ENCODE results near the gene SMIM12.

The SMIM12 gene, protein sequence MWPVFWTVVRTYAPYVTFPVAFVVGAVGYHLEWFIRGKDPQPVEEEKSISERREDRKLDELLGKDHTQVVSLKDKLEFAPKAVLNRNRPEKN

DNA sequence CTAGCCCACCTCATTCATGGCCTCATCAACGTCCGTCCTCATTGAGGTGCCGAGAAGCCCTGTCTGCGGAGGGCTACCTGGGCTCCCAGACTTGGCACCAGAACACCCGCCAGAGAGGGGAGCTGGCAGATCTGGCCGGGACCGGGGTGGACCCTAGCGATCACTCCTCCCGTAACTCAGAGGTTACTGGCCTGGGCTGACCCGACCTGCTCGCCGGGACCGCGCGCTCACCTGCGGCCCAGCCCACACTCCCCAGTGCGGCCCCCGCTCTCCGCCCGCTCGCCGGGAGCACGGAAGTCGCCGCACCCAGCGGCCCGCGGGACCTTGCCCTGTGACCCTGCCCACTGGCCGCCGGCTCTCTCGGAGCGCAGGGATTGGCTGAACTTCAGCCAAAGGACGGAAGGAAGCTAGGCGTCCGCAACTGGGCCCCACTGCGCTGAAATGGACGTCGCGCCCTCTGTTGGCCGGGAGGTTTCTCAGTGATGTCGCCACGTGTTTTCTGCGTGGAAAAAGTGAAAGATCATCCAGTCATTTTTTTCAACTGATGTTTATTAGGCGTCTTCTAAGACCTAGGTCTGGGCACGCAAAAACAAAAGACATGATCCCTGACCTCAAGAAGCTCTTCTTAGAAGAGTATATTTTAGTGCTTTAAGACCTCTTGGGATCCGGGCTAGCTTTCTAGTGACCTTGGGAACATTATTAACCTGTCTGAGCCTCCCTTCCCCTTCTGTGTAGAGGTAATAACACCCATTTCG, at the start of gene SMIM12:
TSS of gene SMIM12 (minus strand) at position 304 of the 755 bp plus-strand sequence. CDS start 3,772 bp downstream, outside the sequence.
- peak; percentile 96 for DNase-seq

DNA sequence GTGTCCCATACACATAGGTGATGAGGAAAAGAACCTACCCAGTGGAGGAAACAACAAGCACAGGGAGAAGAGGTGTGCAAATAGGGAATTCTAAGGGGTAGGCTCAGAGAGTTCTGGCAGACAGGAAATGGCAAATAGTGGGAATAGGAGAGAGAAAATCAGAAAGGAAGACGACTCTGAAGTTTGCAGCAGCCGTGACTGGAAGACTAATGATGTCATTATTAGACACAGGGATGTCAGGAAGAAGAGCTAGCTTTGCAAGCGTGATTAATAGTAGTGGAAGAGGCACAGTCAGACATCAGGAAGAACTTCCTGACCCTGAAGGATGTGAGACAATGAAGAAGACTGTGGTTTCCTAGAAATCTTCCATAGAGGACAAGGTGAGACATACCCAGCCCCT, 48.8 kb upstream of the SMIM12 start:
- no peak for DNase-seq

DNA sequence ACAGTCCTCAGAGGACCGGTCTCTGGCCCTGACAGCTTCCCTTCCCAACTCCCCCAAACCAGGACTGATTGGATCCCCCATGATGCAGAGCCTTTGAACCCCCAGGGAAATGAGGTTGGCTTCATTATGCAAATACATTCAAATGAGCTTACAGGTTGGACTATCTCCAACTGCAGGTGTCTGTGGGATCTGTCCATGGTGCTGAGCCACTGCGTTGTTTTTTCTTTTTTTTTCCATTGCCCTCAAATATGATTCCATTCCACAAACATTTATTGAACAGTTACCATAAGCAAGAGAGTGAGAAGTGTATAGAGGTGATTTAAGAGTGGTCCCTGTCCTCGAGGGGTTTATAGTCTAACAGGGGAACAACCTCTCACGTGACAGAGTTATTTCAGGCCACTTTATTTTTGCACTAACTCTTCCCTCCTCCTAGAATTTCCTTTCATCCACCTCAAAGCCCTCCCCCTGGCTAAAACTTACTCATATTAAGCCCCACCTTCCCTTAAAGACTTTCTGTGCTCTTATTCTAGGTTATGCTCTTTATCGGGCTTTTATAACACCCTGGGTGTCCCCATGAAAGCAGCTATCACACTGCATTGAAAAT, 48.0 kb upstream of the SMIM12 start:
- no peak for DNase-seq

DNA sequence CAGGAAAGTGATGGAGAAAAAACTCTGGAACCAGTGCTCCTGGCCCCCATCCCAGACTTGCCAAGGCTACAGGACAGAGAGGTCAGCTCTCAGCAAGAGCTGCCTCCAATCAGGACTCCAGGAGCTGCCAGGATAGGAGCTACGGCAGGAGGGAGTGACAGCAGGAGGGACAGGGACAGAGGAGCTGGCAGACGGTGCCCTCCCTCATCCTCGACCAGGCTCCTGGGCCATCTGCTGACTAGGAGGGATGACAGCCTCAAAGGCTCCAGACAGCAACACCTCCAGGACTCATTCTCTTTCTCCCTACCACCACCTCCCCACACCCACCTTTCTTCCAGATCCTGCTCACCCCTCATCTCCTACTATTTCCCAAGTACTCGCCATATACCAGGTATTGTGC, 47.2 kb upstream of the SMIM12 start:
- no peak for DNase-seq

DNA sequence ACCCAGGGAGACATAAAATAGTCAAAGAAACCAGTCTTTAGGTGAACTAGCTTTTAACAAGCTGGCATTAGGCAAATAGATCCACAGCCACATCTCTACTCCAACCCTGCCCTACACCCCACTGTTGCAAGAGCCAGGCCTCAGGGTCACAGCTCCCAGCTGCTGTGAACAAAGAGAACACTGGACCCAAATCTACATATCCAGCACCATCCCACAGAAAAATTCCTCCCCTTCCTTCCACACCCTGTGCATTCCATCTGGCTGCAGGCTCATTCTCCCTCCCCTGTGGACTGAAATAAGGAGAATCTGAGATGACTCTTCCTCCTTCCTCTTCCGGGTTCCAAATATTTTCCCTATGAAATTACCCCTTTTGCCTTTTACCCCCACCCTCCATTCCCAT, 46.7 kb upstream of the SMIM12 start:
- DNase-seq, result no peak

DNA sequence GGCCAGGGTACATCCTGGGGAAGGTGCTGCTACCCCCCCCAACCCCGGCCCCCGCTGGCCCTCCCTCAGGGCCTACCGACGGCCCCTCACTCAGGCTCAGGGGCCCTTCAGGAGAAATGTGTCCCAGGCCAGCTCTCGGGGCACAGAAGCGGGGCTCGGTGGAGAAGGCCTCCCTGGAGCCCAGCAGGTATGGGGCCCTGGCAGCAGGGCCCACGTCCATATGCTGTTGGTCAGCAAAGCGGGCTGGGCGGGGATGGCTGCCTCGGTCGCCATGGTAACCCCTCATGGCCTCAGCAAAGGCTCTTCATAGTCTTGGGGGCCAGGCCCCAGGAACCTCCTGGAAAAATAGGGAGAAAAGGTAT, 45.5 kb upstream of the SMIM12 start:
- DNase-seq, result no peak

DNA sequence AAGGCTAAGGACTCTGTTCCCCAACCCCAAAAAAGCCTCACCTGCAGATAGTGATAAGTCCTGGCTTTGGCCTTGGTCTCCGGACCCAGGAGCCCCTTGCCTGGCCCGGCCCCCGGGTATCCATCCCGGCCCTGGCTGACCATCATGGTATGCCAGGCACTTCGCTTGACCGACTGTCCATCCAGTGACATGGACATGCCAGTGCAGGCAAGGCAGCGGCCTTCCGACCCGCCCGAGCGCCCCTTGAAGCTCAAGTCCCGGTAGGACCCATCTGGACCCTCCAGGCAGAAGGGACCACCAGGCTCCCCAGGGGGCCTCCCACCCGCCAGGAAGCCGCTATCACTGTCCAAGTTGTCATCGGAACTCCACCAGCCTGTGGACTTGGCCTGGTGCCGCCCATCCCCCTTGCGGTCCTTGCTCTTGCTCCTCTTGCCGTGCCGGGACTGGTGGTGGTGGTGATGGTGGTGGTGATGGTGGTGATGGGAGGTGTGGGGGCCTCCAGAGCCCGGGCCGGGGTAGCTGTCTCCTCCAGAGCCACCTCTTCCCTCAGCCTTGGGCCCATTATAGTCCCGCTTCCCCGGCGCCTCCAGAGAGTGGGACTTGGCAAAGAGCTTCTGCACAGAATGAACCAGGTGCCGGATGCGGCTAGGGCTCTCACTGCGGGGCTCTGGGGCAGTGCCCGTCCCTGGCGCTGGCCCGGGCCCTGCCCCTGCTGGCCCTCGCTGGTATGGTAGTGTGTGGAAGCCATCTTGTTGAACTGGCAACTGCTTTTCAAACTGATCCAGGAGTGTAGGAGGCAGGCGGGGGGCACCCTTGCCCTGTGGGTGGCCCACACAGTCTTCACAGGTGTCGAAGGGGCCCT, 44.9 kb upstream of the SMIM12 start:
- DNase-seq, result no peak

DNA sequence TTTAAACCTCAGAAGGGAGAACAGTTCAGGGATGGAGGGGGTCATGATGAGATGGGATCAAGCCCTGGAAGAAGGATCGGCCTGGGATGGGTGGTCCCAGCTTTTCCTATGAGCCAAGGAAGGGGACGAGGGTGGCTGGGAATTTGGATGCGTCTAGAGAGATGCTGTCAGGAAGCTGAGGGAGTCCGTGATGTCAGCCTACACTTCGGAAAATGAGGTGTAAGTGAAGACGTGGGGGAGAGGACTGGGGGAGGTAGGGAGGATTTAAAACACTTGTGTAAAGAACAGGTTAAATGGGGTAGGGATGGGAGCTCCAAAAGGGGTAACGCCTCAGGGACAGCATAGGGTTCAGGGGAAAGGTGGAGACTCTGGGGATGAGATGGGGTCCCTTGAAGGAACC, 42.4 kb upstream of the SMIM12 start:
- no peak for DNase-seq

DNA sequence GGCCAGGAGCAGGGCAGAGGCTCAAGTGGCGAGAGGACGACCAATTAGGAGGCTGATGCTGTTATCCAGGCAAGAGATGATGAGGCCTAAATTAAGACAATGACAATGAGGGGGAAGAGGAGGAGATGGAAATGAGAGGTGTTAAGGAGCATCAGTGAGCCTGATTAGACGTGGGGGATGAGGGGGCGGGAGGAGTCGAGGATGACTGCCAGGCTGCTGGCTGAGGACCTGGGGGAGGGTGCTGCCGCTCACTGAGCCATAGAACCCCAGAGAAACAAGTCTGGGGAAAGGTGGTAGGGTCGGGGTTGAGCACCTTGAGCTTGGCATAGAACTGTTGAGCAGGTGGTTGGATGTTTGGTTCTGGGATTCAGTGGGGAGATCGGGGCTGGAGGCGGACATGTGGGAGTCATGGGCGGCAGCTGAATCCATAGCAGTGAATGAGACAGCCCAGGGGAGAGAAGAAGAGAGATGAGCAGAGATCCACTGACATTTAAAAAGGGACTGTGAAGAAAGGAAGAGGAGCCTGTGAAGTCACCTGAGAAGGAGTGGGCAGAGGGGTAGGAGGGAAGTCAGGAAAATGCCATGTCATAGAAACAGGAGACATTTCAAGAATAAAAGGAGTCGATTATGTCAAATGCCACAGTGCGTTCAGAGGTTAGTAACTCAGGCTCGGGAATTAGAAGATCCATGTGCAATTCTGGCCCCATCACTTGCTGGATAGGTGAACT, 41.4 kb upstream of the SMIM12 start:
- DNase-seq, result no peak

DNA sequence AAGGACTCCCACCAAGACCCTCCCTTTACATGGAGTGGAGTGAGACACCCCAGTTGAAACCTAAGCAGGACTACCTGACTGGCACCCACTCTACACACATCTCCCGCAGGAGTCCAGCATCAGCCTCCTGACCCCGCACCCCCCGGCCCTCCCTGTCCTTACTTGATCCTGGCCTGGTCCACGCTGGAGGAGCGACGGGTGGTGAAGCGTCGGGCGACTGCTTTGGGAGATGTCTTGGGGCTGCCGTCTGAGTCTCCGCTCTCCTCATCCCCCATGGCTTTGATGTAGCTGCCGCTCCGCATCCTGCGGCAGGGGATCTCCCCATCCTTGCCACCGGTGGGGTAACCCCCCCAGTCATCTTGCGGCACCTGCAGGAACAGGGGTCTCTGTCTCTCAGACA, 40.4 kb upstream of the SMIM12 start:
- no peak for DNase-seq

DNA sequence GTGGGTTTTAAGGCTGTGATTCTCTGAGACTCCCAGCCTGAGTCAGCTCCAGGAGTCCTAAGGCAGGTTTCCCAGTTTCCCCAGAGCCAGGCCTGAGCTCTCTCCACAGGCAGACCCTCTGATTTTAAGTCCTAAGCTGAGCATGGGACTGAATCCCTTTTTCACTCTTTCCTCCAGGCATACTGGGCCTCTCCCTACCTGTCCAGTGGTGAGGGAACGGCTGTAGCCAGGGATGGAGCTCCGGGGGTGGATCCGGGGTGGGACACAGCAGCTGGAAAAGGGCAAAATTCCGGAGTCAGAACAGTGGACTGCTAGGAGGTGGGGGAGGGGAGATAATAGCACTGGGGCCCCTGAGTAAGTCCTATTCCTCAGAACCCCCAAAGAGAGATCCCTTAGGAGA, 39.9 kb upstream of the SMIM12 start:
- no peak for DNase-seq

DNA sequence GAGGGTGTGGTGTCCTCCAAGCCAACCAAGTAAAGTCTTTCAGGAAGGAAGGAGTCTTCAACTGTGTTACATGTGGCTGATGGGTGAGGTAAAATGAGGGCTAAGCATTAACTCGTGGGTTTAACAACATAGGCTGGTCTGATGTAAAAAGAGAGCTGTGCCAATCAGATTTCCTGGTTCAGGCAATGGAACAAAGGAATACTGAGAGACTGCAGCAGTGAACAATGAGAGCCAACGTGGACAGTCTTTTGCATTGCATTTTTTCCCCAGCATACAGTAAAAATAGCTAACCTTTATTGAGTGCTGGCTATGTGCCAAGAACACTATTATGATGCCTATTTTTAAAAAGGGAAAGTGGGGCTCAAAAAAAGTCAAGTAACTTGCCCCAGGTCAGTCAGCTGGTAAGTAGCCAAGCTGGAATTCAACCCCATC, 38.8 kb upstream of the SMIM12 start:
- no peak for DNase-seq

DNA sequence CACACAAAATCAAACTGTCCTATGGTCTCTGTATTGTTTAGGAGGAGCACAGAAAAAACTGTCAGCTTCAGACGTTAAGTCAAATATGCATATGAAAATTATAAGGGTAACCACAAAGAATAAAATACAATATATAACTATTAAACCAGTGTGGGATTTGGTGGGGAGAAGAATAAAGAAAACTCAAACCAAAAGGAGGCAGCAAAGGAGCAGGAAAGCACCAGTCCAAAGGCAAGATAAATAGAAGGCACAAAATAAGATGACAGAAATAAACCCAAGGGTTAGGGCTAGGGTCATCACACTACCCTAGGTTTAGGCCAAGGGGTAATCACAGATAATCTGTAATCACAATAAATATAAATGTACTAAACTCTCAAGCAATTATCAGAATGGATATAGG, 37.1 kb upstream of the SMIM12 start:
- no peak for DNase-seq

DNA sequence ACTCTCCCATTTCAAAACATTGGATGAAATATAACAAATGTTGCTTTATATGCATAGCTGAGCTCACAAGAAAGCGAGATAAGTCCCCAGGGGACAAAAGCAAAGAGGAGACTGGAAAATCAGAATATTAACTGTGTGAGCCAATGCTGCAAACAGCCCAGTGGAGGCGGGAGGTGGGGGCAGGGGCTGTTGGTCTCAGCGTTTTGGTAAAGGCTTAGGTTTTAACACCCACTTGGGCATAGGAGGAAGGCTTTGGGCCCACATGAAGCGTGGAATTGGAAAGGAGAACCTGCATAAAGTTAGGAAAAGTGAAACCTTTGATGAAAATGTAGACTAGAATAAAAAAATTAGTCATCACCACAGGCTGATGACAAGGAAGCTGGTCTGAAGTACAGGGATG, 30.2 kb upstream of the SMIM12 start:
- DNase-seq, result no peak

DNA sequence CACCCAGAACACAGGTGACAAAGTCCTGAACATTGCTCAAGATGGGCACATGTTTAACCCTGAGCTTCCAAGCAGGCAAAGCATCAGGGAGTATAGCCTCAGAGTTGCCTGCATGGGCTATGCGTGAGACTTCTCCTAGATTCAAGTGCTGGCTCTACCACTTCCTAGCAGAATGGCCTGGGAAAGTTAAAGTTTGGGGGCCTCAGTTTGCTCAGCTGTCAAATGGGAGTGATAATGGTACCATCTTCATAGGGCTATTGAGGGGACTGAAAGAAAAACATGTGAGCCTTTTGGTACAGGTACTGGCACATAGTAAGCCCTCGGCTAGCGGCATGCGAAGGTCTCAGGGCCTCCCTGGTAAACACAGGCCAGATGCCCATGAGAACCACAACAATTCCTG, 28.0 kb upstream of the SMIM12 start:
- DNase-seq, result no peak

DNA sequence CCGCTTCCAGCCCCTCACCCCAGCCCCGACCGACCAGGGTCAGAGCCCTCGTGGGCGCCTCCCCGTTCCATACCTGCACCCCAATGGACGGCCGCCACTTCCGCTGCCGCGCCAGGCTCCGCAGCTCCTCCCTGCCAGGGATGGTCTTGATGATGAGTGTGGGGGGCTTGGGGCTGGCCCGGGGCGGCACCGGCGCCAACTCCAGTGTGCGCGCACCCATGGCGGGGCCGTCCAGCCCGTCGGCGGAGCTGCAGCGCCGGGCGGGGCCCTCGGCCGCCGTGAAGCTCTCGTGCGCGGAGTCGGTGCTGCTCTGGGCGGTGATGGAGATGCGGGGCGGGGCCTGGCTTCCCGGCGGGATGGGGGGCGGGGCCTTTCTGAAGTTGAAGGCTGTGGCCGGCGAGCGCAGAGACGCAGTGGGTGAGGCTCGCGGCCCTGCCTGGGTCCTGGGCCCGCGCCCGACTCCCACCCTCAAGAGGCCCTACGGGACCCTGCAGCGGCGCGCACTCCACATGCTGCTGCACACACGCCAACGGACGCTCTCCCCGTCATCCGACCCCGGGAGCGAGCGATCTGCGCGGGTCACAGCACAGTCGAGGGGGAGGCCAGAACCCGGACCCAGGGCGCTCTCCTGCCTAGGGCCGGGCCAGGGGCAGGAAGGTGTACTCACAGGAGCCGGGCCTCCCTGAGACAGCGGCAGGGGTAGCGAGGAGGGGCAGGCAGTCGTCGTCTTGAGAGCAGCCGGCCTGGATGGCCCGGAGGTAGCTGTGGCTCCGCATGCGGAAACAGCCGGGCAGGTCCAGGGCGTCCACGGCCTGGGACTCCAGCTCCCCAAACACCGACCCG, 26.1 kb upstream of the SMIM12 start:
- DNase-seq, result no peak

DNA sequence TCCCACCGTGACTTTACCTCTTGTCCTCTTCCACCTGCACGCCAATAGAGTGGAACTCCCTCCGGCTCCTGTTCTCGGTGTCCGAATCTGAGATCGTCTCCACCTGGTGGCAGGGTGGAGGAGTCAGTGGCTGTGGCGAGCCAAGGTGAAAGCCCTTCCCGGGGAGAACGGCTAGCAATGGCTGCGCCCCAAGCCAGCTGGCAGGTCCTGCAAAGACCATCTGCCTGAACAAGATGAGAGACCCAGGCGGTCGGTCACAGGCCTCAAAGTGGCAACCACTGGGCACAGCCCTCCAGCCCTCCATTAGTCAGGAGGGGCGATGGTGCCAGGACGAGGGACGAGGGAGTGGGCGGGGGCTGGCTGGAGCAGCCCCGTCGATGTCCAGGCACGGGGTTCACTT, 25.4 kb upstream of the SMIM12 start:
- DNase-seq, result no peak

DNA sequence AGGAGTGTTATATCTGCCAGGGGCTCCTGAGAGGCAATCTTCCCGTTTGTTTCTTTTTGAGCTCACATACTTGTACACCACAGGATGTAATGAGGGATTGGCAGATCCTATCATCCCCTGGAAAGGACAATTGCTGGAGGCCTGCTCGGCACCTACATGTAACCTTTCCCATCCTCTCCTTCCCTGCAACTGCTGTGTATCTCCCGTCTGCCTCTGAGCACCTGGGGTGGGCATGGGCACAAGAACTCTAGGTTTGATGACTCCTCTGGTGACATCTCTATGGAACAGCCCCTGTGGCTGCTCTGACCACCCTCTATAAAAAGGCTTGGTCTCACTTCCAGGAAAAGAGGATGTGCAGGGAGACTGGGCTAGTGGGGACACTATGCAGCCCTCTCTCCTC, 25.0 kb upstream of the SMIM12 start:
- no peak for DNase-seq

DNA sequence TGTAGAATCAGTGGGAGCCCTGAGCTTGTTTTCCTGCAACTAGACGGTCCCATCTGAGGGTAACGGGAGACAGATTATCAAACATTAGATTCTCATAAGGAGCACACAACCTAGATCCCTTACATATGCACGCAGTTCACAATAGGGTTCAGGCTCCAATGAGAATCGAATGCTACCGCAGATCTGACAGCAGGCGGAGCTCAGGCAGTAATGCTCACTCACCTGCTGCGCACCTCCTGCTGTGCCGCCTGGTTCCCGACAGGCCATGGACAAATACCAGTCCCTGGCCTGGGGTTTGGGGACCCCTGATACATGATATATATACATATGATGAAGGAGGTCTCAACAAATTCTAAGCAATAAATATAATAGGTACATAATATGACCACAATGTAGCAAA, 19.7 kb upstream of the SMIM12 start:
- no peak for DNase-seq

DNA sequence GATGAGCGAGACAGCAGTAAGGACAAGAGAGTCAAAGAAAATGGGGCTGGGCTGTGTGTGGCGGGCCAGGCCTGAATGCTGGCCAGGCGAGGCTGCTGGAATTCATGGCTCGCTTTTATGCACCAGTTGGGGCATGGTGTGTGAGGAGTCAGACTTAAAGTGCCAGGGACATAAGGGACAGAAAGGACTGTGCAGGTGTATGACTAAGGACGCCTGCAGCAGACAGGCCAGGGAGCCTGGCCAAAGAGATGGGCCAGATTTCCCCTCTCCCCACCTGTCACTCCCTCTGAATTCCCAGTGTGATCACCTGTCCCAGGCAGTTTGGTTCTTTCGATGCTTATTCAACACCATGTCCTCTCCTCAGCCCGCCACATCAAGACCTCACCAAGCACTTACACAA, 16.9 kb upstream of the SMIM12 start:
- no peak for DNase-seq

DNA sequence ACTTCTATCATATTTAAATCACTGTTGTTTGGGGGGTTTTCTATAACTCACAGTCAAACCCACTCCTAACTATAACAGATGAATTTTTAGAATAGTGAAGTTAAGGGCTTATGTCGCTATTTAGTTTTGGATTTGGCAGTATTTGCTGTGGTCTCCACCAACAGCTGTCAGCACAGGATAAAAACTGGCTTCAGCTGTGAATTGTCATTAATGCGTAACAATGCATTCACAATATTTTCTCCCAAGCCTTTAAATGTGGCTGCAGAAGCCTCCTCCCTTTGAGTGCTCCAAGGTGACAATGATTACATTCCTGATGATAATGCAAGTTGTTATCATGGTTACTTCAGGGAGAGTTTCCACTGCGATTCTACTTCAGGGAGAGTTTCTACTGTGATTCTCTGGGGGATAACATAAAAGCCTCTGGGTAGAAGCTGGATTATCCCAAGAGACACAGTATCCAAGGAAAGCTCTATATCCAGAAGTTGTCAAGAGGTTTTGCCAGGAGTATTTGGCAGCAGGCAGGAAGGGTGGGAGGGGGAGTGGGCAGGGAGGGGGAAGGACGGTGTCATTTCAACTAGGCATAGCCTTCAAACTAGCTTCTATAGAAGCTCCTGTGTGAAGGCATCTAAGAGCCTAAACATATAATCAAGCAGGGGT, 14.9 kb upstream of the SMIM12 start:
- no peak for DNase-seq

DNA sequence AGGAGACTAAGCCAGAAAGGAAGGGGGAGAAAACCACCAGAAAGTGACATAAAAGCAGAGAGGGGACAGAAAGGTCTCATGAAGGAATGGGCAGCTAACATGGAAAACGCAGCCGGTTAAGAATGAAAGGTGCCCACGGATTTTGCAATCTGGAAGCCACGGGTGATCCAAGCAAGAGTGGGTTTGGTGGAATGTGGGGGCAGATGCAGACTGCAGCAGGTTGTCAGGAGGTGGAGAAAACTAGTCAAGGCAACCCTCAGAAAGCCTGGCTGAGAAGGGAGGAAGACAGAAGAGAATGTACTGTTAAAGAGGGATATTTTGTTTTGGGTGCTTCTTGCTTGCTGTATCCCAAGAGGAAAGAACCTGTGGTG, 12.6 kb upstream of the SMIM12 start:
- no peak for DNase-seq

All from hematopoietic multipotent progenitor cell treated with erythropoietin and hydrocortisone succinate and interleukin-3 and kit ligand, for 8 days (in vitro differentiated cells).